Epidermal melanocyte (primary cell): ENCODE measurements around the gene PRKCQ.

Experiments used
- DNase-seq: peaks from one replicate; pipeline ENCODE4 v3.0.0; 2011; ENCODE audit warnings: low spot score; ENCODE audit not compliant: insufficient read length

Gene PRKCQ

GRCh38 chr10:6579904-6580278 is at the start of gene PRKCQ:
TSS of gene PRKCQ (minus strand) at chr10:6580276. CDS start at chr10:6515135, 65,141 bp downstream.
- DNase-seq = no peak

GRCh38 chr10:6625428-6625827 is 45.4 kb upstream of the PRKCQ start:
- no peak for DNase-seq

- no peak for DNase-seq
These were observed 44.3 kb upstream of the PRKCQ start for GRCh38 chr10:6624392-6624791.

- no peak for DNase-seq
These were observed 42.8 kb upstream of the PRKCQ start for GRCh38 chr10:6622921-6623320.

- DNase-seq = no peak
These were observed 41.5 kb upstream of the PRKCQ start for GRCh38 chr10:6621536-6621935.

- DNase-seq = no peak
These were observed 39.6 kb upstream of the PRKCQ start for GRCh38 chr10:6619660-6620059.

- DNase-seq = no peak
These were observed 38.3 kb upstream of the PRKCQ start for GRCh38 chr10:6618340-6618739.

- DNase-seq = no peak
These were observed 37.4 kb upstream of the PRKCQ start for GRCh38 chr10:6617309-6618076.

- no peak for DNase-seq
These were observed 35.9 kb upstream of the PRKCQ start for GRCh38 chr10:6615971-6616370.

GRCh38 chr10:6612371-6612770 is 32.3 kb upstream of the PRKCQ start:
- no peak for DNase-seq

GRCh38 chr10:6610647-6611046 is 30.6 kb upstream of the PRKCQ start:
- no peak for DNase-seq

GRCh38 chr10:6609625-6610024 is 29.5 kb upstream of the PRKCQ start:
- DNase-seq = no peak

GRCh38 chr10:6607778-6608177 is 27.7 kb upstream of the PRKCQ start:
- DNase-seq = no peak

- no peak for DNase-seq
These were observed 27.1 kb upstream of the PRKCQ start for GRCh38 chr10:6607182-6607581.

GRCh38 chr10:6603142-6604125 is 23.4 kb upstream of the PRKCQ start:
- DNase-seq = no peak

- no peak for DNase-seq
These were observed 22.6 kb upstream of the PRKCQ start for GRCh38 chr10:6602700-6603084.

GRCh38 chr10:6602026-6602699 is 22.1 kb upstream of the PRKCQ start:
- DNase-seq = no peak

GRCh38 chr10:6601246-6601805 is 21.2 kb upstream of the PRKCQ start:
- no peak for DNase-seq

- DNase-seq = no peak
These were observed 20.3 kb upstream of the PRKCQ start for GRCh38 chr10:6600224-6600987.

- no peak for DNase-seq
These were observed 18.6 kb upstream of the PRKCQ start for GRCh38 chr10:6598679-6599078.

GRCh38 chr10:6597478-6597877 is 17.4 kb upstream of the PRKCQ start:
- DNase-seq = no peak
